Gastrocnemius medialis (tissue), 4 donors: Measurements from ENCODE around the gene VPS41. TPM values are rescaled to one million over a fixed set of nuclear protein-coding genes. Genes with fewer than 3 reads are reported as not detected.

Source experiments
- ATAC-seq, 2 donors: fragments of 150-250 bp; one replicate each; pipeline ENCODE4 v1.9.1; 2016
- DNase-seq, 2 donors: peaks; one replicate each; pipeline ENCODE4 v3.0.0-alpha.2; 2019
- H3K27ac ChIP-seq, 4 donors: fragments of 200-600 bp; sonication (generic); 1 replicate in 1 of 4; 2 replicates in 3 of 4; pipeline ENCODE4 v1.5.1; 2016 to 2018; ENCODE audit warnings: mild to moderate bottlenecking in 2 of 4, moderate library complexity in 1 of 4
- H3K27me3 ChIP-seq, 3 donors: fragments of 200-600 bp; sonication (generic) in 2 of 3; 1 replicate in 1 of 3; 2 replicates in 2 of 3; pipeline versions ENCODE4 v1.5.1 to v1.6.0; 2016 to 2019; ENCODE audit warnings: mild to moderate bottlenecking in 1 of 3, moderate library complexity in 1 of 3
- H3K36me3 ChIP-seq, 2 donors: fragments of 200-600 bp; sonication (generic) in 1 of 2; one replicate each; pipeline ENCODE4 v1.5.1; 2017 to 2018
- H3K4me1 ChIP-seq, 2 donors: fragments of 200-600 bp; sonication (generic) in 1 of 2; one replicate each; pipeline ENCODE4 v1.5.1; 2016 to 2017; ENCODE audit warnings: mild to moderate bottlenecking in 2 of 2
- H3K4me3 ChIP-seq, 4 donors: fragments of 200-600 bp; sonication (generic) in 3 of 4; 1 replicate in 1 of 4; 2 replicates in 3 of 4; pipeline ENCODE4 v1.5.1; 2016 to 2019; ENCODE audit warnings: mild to moderate bottlenecking in 2 of 4
- H3K9me3 ChIP-seq, 3 donors: fragments of 200-600 bp; sonication (generic) in 2 of 3; 1 replicate in 1 of 3; 2 replicates in 2 of 3; pipeline ENCODE4 v1.5.1; 2016 to 2019
- POLR2A ChIP-seq, 2 donors: fragments of 450-650 bp; IDR thresholded peaks; one replicate each; pipeline ENCODE4 v1.6.1; 2017; ENCODE audit warnings: antibody characterized with exemption in 2 of 2, mild to moderate bottlenecking in 2 of 2, moderate library complexity in 2 of 2
- in situ Hi-C, 4 donors: fragments of 200-750 bp; cut with MboI; loops; one replicate each; pipeline versions ENCODE4 v1.15.0 to v1.8.0; 2017; ENCODE audit warnings: low sequenced_read_pairs in 4 of 4
- intact Hi-C: fragments of 100-400 bp; cut with DNase I; formaldehyde crosslinking; loops from one replicate; pipeline ENCODE4 v1.15.1; 2023; ENCODE audit warnings: low total_unique reads
- total RNA-seq, 4 donors: library from RNA; depleted of rRNA; stranded (reverse); fragments of >200 nt; gene quantifications; one replicate each; pipeline versions ENCODE4 v1.1.0 to v1.2.3, GENCODE V29; 2016
- TF ChIP-seq, protein P1 (sequence below), 5 experiments: fragments of 450-650 bp in 3 of 5; fragments of 200-600 bp in 2 of 5; sonication (generic) in 2 of 5; IDR thresholded peaks in 4 of 5; conservative IDR thresholded peaks in 1 of 5; 1 replicate in 4 of 5; 2 replicates in 1 of 5; pipeline ENCODE4 v1.5.1; 2016 to 2019; ENCODE audit warnings: antibody characterized with exemption in 5 of 5, mild to moderate bottlenecking in 3 of 5, moderate library complexity in 3 of 5

VPS41 gene
- total RNA-seq, 4 donors from 2014 or later: 6.3 to 15.3 (median 11.6) TPM

DNA sequence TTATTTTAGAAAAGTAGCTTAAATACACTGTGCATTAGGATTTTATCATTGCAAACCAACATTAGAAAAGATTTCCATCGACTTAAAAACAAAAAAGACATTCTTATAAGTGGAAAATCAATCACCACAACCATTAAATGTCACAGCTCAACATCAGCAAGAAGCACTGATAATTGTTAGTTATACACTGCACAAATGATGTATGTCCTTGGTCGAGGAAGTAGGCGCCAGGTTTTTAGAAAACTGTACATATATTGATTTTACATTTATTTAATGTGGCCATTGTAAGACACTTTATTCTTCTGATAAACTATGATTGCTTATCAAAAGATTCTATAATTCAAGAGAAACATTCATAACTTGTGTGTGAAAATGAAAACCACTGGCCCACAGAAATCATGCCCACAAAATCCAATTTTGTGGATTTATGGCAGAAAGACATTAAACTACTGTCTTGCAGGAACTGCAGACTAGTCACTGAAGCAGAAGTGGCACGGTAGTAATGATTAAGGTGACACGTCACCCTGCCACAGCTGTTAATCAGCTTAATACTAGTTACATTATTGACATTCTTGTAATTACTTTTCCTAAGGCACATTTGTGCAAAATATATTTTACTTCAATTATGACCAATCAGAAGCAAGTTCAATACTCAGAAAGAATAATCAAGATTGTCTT lies 79.4 kb downstream of the VPS41 start:
- ATAC-seq (no peak), DNase-seq (no peak)
- no peaks in the 10 kb centered on the region for H3K9me3 ChIP-seq
- in situ Hi-C loops (no loop called here), intact Hi-C loops (no loop called here)
- no peak overlapping the region for H3K4me3 ChIP-seq
- H3K27me3 ChIP-seq: no peaks in the 10 kb centered on the region
- H3K4me1 ChIP-seq: peaks cover 0 to 13% of the 10 kb centered on the region in 2 donors
- no peaks in the 10 kb centered on the region for H3K36me3 ChIP-seq
- TF ChIP-seq POLR2A (IDR thresholded peaks at IDR 0.05): no peak
- TF ChIP-seq, protein P1, sequence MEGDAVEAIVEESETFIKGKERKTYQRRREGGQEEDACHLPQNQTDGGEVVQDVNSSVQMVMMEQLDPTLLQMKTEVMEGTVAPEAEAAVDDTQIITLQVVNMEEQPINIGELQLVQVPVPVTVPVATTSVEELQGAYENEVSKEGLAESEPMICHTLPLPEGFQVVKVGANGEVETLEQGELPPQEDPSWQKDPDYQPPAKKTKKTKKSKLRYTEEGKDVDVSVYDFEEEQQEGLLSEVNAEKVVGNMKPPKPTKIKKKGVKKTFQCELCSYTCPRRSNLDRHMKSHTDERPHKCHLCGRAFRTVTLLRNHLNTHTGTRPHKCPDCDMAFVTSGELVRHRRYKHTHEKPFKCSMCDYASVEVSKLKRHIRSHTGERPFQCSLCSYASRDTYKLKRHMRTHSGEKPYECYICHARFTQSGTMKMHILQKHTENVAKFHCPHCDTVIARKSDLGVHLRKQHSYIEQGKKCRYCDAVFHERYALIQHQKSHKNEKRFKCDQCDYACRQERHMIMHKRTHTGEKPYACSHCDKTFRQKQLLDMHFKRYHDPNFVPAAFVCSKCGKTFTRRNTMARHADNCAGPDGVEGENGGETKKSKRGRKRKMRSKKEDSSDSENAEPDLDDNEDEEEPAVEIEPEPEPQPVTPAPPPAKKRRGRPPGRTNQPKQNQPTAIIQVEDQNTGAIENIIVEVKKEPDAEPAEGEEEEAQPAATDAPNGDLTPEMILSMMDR (IDR thresholded peaks at IDR 0.05 in 4 of 5, conservative IDR thresholded peaks at IDR 0.05 in 1 of 5): no peak
- no peak overlapping the region for H3K27ac ChIP-seq

DNA sequence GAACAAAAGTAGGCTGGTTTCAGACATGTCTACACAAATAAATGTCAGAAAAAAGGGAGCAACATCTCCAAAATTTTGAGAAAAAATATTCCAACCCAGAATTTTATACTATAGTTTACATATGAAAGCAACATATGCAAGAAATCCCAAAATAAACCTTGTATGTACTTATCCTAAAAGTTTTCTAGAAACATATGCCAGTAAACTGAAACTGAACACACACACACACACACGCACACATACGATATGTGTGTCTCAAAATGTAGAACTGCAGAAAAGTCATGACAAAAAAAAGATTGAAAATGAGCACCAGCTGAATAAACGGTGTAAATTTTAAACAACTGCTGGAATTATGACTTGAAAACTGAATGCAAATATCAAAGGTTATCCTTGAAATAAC lies 81.0 kb downstream of the VPS41 start:
- no peaks in the 10 kb centered on the region for H3K36me3 ChIP-seq
- peaks cover 0 to 13% of the 10 kb centered on the region in 2 donors for H3K4me1 ChIP-seq
- intact Hi-C loops: no loop called here
- no peak for DNase-seq
- H3K9me3 ChIP-seq: no peaks in the 10 kb centered on the region
- ATAC-seq: no peak
- TF ChIP-seq, protein P1 (IDR thresholded peaks at IDR 0.05 in 4 of 5, conservative IDR thresholded peaks at IDR 0.05 in 1 of 5): no peak
- no peak for TF ChIP-seq POLR2A (IDR thresholded peaks at IDR 0.05)
- in situ Hi-C loops: no loop called here
- H3K27ac ChIP-seq: no peak overlapping the region
- H3K4me3 ChIP-seq: no peak overlapping the region
- H3K27me3 ChIP-seq: no peaks in the 10 kb centered on the region

DNA sequence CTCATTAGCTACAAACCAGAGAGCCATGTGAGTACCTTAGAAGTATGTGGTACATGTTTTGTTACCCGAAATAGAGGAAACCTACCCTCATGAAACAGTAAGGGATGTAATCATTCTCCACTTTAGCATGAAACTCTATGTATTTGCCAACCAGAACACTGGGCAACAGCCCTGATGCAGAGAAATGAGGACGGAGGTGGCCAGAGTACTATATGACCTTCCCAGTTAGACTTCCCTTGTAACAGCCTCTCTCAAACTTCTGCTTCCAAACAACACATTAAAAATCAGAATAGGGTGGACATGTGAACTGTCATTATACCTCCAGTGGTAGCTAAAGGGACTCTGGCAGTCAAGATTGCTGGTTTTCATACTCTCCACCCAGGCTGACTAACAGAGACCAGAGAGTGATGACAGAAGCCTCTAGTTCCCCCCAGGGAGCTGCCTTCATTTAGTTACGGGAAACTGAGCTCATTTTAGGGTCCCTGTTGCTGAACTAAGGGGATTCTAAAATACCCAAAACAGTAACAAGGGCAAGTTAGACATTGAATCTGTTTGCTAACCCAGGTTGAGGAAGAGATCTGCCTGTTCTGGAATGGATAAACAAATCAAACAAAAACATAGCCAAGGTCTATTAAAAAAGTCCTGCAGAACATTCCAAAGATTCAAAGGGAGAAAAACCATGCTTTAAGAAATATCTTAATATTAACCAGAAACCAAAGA lies 83.1 kb downstream of the VPS41 start:
- ATAC-seq: peak in 1 of 2 donors; percentile 60
- Histone ChIP-seq H3K9me3 (no peaks in the 10 kb centered on the region), H3K4me1 (peaks cover 0 to 13% of the 10 kb centered on the region in 2 donors), H3K27ac (peak overlapping the region; percentile 35 to 73 (median 47)), H3K36me3 (no peaks in the 10 kb centered on the region), H3K27me3 (no peaks in the 10 kb centered on the region), H3K4me3 (no peak overlapping the region)
- DNase-seq: no peak
- intact Hi-C loops (no loop called here), in situ Hi-C loops (no loop called here)
- no peak for TF ChIP-seq POLR2A (IDR thresholded peaks at IDR 0.05)
- TF ChIP-seq, protein P1 (IDR thresholded peaks at IDR 0.05 in 4 of 5, conservative IDR thresholded peaks at IDR 0.05 in 1 of 5): no peak

DNA sequence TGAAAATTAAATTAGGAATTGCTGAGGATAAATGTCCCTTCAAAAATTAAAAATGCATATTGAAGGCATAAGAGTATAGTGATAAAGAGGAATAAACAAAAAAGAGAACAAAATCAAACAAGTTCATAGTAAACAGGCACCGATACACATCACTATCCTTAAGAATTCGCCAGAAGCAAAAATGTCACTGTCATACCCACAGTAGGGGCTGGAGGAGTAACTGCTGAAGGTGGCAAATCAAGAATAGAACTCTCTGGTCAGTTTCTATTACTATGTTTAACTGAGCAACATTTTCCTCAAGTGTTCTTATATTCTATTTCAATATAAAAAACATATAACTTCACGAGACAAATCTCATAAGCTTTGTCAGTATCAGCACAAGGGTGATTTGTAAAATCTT lies 84.0 kb downstream of the VPS41 start:
- intact Hi-C loops: no loop called here
- ATAC-seq (no peak), DNase-seq (no peak)
- peaks cover 0 to 13% of the 10 kb centered on the region in 2 donors for H3K4me1 ChIP-seq
- no peak overlapping the region for H3K4me3 ChIP-seq
- H3K27me3 ChIP-seq: no peaks in the 10 kb centered on the region
- peak overlapping the region in 1 of 4 donors; percentile 73 for H3K27ac ChIP-seq
- in situ Hi-C loops: loop anchor here in 1 of 4 donors (25.0 kb wide), 1 partner anchor 637 kb away; no protein-coding TSS in a partner anchor
- no peak for TF ChIP-seq POLR2A (IDR thresholded peaks at IDR 0.05)
- TF ChIP-seq, protein P1 (IDR thresholded peaks at IDR 0.05 in 4 of 5, conservative IDR thresholded peaks at IDR 0.05 in 1 of 5): no peak
- no peaks in the 10 kb centered on the region for H3K36me3 ChIP-seq
- H3K9me3 ChIP-seq: no peaks in the 10 kb centered on the region
